ENCODE data around the gene NOC2L.

NOC2L gene

GRCh38 chr1:965526-966134, 6.6 kb upstream of the NOC2L start:
- Mint-ChIP-seq H3K27ac (no peak overlapping the region), H3K4me1 (no peaks in the 10 kb centered on the region), H3K9me3 (no peaks in the 10 kb centered on the region), H3K27me3 (ENCODE audit: low read depth) (peaks cover 35% of the 10 kb centered on the region), H3K4me3 (no peak overlapping the region), H3K36me3 (ENCODE audit: low read depth) (peaks cover 4% of the 10 kb centered on the region)
- no peak for TF ChIP-seq CTCF (IDR thresholded peaks at IDR 0.05; ENCODE audit: unreplicated experiment in 3 of 3)

- Mint-ChIP-seq H3K27me3 (ENCODE audit: low read depth) (peaks cover 28% of the 10 kb centered on the region), H3K27ac (no peak overlapping the region), H3K4me1 (no peaks in the 10 kb centered on the region), H3K36me3 (ENCODE audit: low read depth) (peaks cover 4% of the 10 kb centered on the region), H3K4me3 (peak overlapping the region; percentile 52 to 83 (median 79)), H3K9me3 (no peaks in the 10 kb centered on the region)
- TF ChIP-seq CTCF (IDR thresholded peaks at IDR 0.05; ENCODE audit: unreplicated experiment in 3 of 3), result no peak
Measured at GRCh38 chr1:964691-965525, 5.9 kb upstream of the NOC2L start.

- peaks cover 4% of the 10 kb centered on the region for H3K36me3 Mint-ChIP-seq (ENCODE audit: low read depth)
- TF ChIP-seq CTCF (IDR thresholded peaks at IDR 0.05; ENCODE audit: unreplicated experiment in 3 of 3), result no peak
- H3K27me3 Mint-ChIP-seq (ENCODE audit: low read depth), result peaks cover 18% of the 10 kb centered on the region
- no peaks in the 10 kb centered on the region for H3K9me3 Mint-ChIP-seq
- H3K4me1 Mint-ChIP-seq, result no peaks in the 10 kb centered on the region
- H3K27ac Mint-ChIP-seq, result no peak overlapping the region
- peak overlapping the region in 2 of 3 experiments; percentile 5 to 27 for H3K4me3 Mint-ChIP-seq
Measured at GRCh38 chr1:963746-964525, 4.9 kb upstream of the NOC2L start.

GRCh38 chr1:963301-963651, 4.2 kb upstream of the NOC2L start:
- no peak for TF ChIP-seq CTCF (IDR thresholded peaks at IDR 0.05; ENCODE audit: unreplicated experiment in 3 of 3)
- Mint-ChIP-seq H3K36me3 (ENCODE audit: low read depth) (peaks cover 4% of the 10 kb centered on the region), H3K9me3 (no peaks in the 10 kb centered on the region), H3K27me3 (ENCODE audit: low read depth) (peaks cover 11% of the 10 kb centered on the region), H3K27ac (no peak overlapping the region), H3K4me3 (peak overlapping the region; percentile 27 to 30 (median 30)), H3K4me1 (peaks cover 6% of the 10 kb centered on the region)

GRCh38 chr1:962381-963300, 3.6 kb upstream of the NOC2L start:
- TF ChIP-seq CTCF (IDR thresholded peaks at IDR 0.05; ENCODE audit: unreplicated experiment in 3 of 3), result no peak
- H3K9me3 Mint-ChIP-seq, result no peaks in the 10 kb centered on the region
- peaks cover 7% of the 10 kb centered on the region for H3K27me3 Mint-ChIP-seq (ENCODE audit: low read depth)
- H3K4me3 Mint-ChIP-seq, result peak overlapping the region; percentile 76 to 81 (median 80)
- peaks cover 7% of the 10 kb centered on the region for H3K36me3 Mint-ChIP-seq (ENCODE audit: low read depth)
- peaks cover 10% of the 10 kb centered on the region for H3K4me1 Mint-ChIP-seq
- no peak overlapping the region for H3K27ac Mint-ChIP-seq

All from nephron (organoid).